ENCODE measurements around the gene DLG2.

DNA sequence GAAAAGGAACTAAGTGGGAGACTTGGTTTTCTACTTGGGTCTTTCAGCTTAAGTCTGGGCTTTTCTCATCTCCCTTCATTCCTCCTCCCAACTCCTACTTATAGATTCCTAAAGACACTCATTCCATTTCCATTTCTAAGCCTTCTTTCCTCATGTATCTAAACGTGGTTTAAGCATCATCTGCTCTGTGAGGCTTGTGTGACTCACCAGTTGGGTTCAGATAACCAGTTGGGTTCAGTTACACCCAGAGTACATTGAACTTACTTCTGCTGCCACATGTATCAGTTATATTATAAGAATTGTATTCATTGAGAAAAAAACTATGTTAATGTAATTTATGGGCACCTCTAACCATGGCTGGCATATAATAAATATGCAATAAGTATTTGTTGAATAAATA is 1509.8 kb downstream of the DLG2 start:
- TF ChIP-seq EP300 (IDR thresholded peaks at IDR 0.05) (no peak), POLR2A (IDR thresholded peaks at IDR 0.05; ENCODE audit: low read depth) (no peak), POLR2AphosphoS5 (IDR thresholded peaks at IDR 0.05) (no peak)
- TF ChIP-seq, protein P1, sequence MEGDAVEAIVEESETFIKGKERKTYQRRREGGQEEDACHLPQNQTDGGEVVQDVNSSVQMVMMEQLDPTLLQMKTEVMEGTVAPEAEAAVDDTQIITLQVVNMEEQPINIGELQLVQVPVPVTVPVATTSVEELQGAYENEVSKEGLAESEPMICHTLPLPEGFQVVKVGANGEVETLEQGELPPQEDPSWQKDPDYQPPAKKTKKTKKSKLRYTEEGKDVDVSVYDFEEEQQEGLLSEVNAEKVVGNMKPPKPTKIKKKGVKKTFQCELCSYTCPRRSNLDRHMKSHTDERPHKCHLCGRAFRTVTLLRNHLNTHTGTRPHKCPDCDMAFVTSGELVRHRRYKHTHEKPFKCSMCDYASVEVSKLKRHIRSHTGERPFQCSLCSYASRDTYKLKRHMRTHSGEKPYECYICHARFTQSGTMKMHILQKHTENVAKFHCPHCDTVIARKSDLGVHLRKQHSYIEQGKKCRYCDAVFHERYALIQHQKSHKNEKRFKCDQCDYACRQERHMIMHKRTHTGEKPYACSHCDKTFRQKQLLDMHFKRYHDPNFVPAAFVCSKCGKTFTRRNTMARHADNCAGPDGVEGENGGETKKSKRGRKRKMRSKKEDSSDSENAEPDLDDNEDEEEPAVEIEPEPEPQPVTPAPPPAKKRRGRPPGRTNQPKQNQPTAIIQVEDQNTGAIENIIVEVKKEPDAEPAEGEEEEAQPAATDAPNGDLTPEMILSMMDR (IDR thresholded peaks at IDR 0.05) = no peak
